ENCODE results near the gene TIMM10B.

Gene TIMM10B

GRCh38 chr11:6469599-6469998 is 11.7 kb upstream of the TIMM10B start:
- Histone ChIP-seq H3K4me1 (ENCODE audit: control insufficient read depth, insufficient read depth, low read length) (peaks cover 11% of the 10 kb centered on the region), H3K27me3 (ENCODE audit: control insufficient read depth, insufficient read depth, low read length, poor library complexity, severe bottlenecking) (no peaks in the 10 kb centered on the region), H3K36me3 (ENCODE audit: control insufficient read depth, insufficient read depth, low read length) (no peaks in the 10 kb centered on the region), H3K9me3 (ENCODE audit: control insufficient read depth, low read length) (no peaks in the 10 kb centered on the region), H3K27ac (ENCODE audit: insufficient read depth, low read depth, low read length, poor library complexity, severe bottlenecking) (no peak overlapping the region), H3K4me3 (ENCODE audit: insufficient read depth, low read depth, low read length) (no peak overlapping the region)
- WGBS, 2 experiments, result 91 to 96% methylated on average over 1 of the region's 1 CpG

GRCh38 chr11:6472934-6473333 is 8.4 kb upstream of the TIMM10B start:
- 8 to 30% methylated on average over 1 of the region's 1 CpG for WGBS, 2 experiments
- Histone ChIP-seq H3K9me3 (ENCODE audit: control insufficient read depth, low read length) (no peaks in the 10 kb centered on the region), H3K27me3 (ENCODE audit: control insufficient read depth, insufficient read depth, low read length, poor library complexity, severe bottlenecking) (no peaks in the 10 kb centered on the region), H3K36me3 (ENCODE audit: control insufficient read depth, insufficient read depth, low read length) (peaks cover 8% of the 10 kb centered on the region), H3K4me3 (ENCODE audit: insufficient read depth, low read depth, low read length) (peak overlapping the region; percentile 87), H3K4me1 (ENCODE audit: control insufficient read depth, insufficient read depth, low read length) (peaks cover 11% of the 10 kb centered on the region), H3K27ac (ENCODE audit: insufficient read depth, low read depth, low read length, poor library complexity, severe bottlenecking) (no peak overlapping the region)

- Histone ChIP-seq H3K9me3 (ENCODE audit: control insufficient read depth, low read length) (no peaks in the 10 kb centered on the region), H3K27me3 (ENCODE audit: control insufficient read depth, insufficient read depth, low read length, poor library complexity, severe bottlenecking) (no peaks in the 10 kb centered on the region), H3K4me3 (ENCODE audit: insufficient read depth, low read depth, low read length) (peak within 1 kb of the TSS; percentile 87), H3K4me1 (ENCODE audit: control insufficient read depth, insufficient read depth, low read length) (peaks cover 11% of the 10 kb centered on the region), H3K36me3 (ENCODE audit: control insufficient read depth, insufficient read depth, low read length) (peaks cover 16% of the 10 kb centered on the region), H3K27ac (ENCODE audit: insufficient read depth, low read depth, low read length, poor library complexity, severe bottlenecking) (peak within 1 kb of the TSS; percentile 86)
- 1% methylated on average over 87 of the region's 87 CpGs for WGBS, 2 experiments
Observed at GRCh38 chr11:6473451-6474412, 7.6 kb upstream of the TIMM10B start, which contains the start of gene TRIM3. Gene TRIM3 (minus strand): TSS chr11:6473941. CDS start chr11:6465695, 8,246 bp downstream.

- Histone ChIP-seq H3K9me3 (ENCODE audit: control insufficient read depth, low read length) (no peaks in the 10 kb centered on the region), H3K27me3 (ENCODE audit: control insufficient read depth, insufficient read depth, low read length, poor library complexity, severe bottlenecking) (no peaks in the 10 kb centered on the region), H3K4me1 (ENCODE audit: control insufficient read depth, insufficient read depth, low read length) (peaks cover 9% of the 10 kb centered on the region), H3K4me3 (ENCODE audit: insufficient read depth, low read depth, low read length) (peak overlapping the region; percentile 31), H3K36me3 (ENCODE audit: control insufficient read depth, insufficient read depth, low read length) (peaks cover 17% of the 10 kb centered on the region), H3K27ac (ENCODE audit: insufficient read depth, low read depth, low read length, poor library complexity, severe bottlenecking) (peak overlapping the region; percentile 86)
- WGBS, 2 experiments, result 25 to 45% methylated on average over 5 to 7 of the region's 7 CpGs
Observed at GRCh38 chr11:6474413-6474792, 6.9 kb upstream of the TIMM10B start.

GRCh38 chr11:6474806-6475500 is 6.3 kb upstream of the TIMM10B start:
- Histone ChIP-seq H3K27ac (ENCODE audit: insufficient read depth, low read depth, low read length, poor library complexity, severe bottlenecking) (no peak overlapping the region), H3K36me3 (ENCODE audit: control insufficient read depth, insufficient read depth, low read length) (peaks cover 17% of the 10 kb centered on the region), H3K4me1 (ENCODE audit: control insufficient read depth, insufficient read depth, low read length) (peaks cover 7% of the 10 kb centered on the region), H3K9me3 (ENCODE audit: control insufficient read depth, low read length) (no peaks in the 10 kb centered on the region), H3K27me3 (ENCODE audit: control insufficient read depth, insufficient read depth, low read length, poor library complexity, severe bottlenecking) (no peaks in the 10 kb centered on the region), H3K4me3 (ENCODE audit: insufficient read depth, low read depth, low read length) (no peak overlapping the region)
- WGBS, 2 experiments, result 88 to 89% methylated on average over 3 of the region's 3 CpGs

GRCh38 chr11:6475936-6476335 is 5.4 kb upstream of the TIMM10B start:
- peaks cover 17% of the 10 kb centered on the region for H3K36me3 ChIP-seq (ENCODE audit: control insufficient read depth, insufficient read depth, low read length)
- WGBS, 2 experiments, result 84 to 88% methylated on average over 5 of the region's 5 CpGs
- no peak overlapping the region for H3K27ac ChIP-seq (ENCODE audit: insufficient read depth, low read depth, low read length, poor library complexity, severe bottlenecking)
- no peaks in the 10 kb centered on the region for H3K27me3 ChIP-seq (ENCODE audit: control insufficient read depth, insufficient read depth, low read length, poor library complexity, severe bottlenecking)
- H3K4me1 ChIP-seq (ENCODE audit: control insufficient read depth, insufficient read depth, low read length), result peaks cover 14% of the 10 kb centered on the region
- H3K9me3 ChIP-seq (ENCODE audit: control insufficient read depth, low read length), result no peaks in the 10 kb centered on the region
- no peak overlapping the region for H3K4me3 ChIP-seq (ENCODE audit: insufficient read depth, low read depth, low read length)

GRCh38 chr11:6476571-6476970 is 4.7 kb upstream of the TIMM10B start:
- Histone ChIP-seq H3K4me1 (ENCODE audit: control insufficient read depth, insufficient read depth, low read length) (peaks cover 14% of the 10 kb centered on the region), H3K9me3 (ENCODE audit: control insufficient read depth, low read length) (no peaks in the 10 kb centered on the region), H3K27ac (ENCODE audit: insufficient read depth, low read depth, low read length, poor library complexity, severe bottlenecking) (no peak overlapping the region), H3K27me3 (ENCODE audit: control insufficient read depth, insufficient read depth, low read length, poor library complexity, severe bottlenecking) (no peaks in the 10 kb centered on the region), H3K4me3 (ENCODE audit: insufficient read depth, low read depth, low read length) (no peak overlapping the region), H3K36me3 (ENCODE audit: control insufficient read depth, insufficient read depth, low read length) (peaks cover 17% of the 10 kb centered on the region)
- 93 to 95% methylated on average over 4 of the region's 4 CpGs for WGBS, 2 experiments

- WGBS, 2 experiments, result 85 to 86% methylated on average over 9 of the region's 9 CpGs
- no peaks in the 10 kb centered on the region for H3K27me3 ChIP-seq (ENCODE audit: control insufficient read depth, insufficient read depth, low read length, poor library complexity, severe bottlenecking)
- peaks cover 11% of the 10 kb centered on the region for H3K4me1 ChIP-seq (ENCODE audit: control insufficient read depth, insufficient read depth, low read length)
- peak overlapping the region; percentile 97 for H3K4me3 ChIP-seq (ENCODE audit: insufficient read depth, low read depth, low read length)
- peak overlapping the region; percentile 76 for H3K27ac ChIP-seq (ENCODE audit: insufficient read depth, low read depth, low read length, poor library complexity, severe bottlenecking)
- no peaks in the 10 kb centered on the region for H3K9me3 ChIP-seq (ENCODE audit: control insufficient read depth, low read length)
- peaks cover 32% of the 10 kb centered on the region for H3K36me3 ChIP-seq (ENCODE audit: control insufficient read depth, insufficient read depth, low read length)
Observed at GRCh38 chr11:6480299-6480914, 894 bp upstream of the TIMM10B start.

- 30 to 31% methylated on average over 13 of the region's 13 CpGs for WGBS, 2 experiments
- Histone ChIP-seq H3K27me3 (ENCODE audit: control insufficient read depth, insufficient read depth, low read length, poor library complexity, severe bottlenecking) (no peaks in the 10 kb centered on the region), H3K27ac (ENCODE audit: insufficient read depth, low read depth, low read length, poor library complexity, severe bottlenecking) (peak overlapping the region; percentile 84), H3K4me3 (ENCODE audit: insufficient read depth, low read depth, low read length) (peak overlapping the region; percentile 97), H3K9me3 (ENCODE audit: control insufficient read depth, low read length) (no peaks in the 10 kb centered on the region), H3K4me1 (ENCODE audit: control insufficient read depth, insufficient read depth, low read length) (peaks cover 11% of the 10 kb centered on the region), H3K36me3 (ENCODE audit: control insufficient read depth, insufficient read depth, low read length) (peaks cover 42% of the 10 kb centered on the region)
Observed at GRCh38 chr11:6481924-6482275, 599 bp downstream of the TIMM10B start.

- 96% methylated on average over 4 of the region's 4 CpGs for WGBS, 2 experiments
- H3K9me3 ChIP-seq (ENCODE audit: control insufficient read depth, low read length), result no peaks in the 10 kb centered on the region
- H3K36me3 ChIP-seq (ENCODE audit: control insufficient read depth, insufficient read depth, low read length), result peaks cover 39% of the 10 kb centered on the region
- peak overlapping the region; percentile 97 for H3K4me3 ChIP-seq (ENCODE audit: insufficient read depth, low read depth, low read length)
- H3K27ac ChIP-seq (ENCODE audit: insufficient read depth, low read depth, low read length, poor library complexity, severe bottlenecking), result no peak overlapping the region
- H3K27me3 ChIP-seq (ENCODE audit: control insufficient read depth, insufficient read depth, low read length, poor library complexity, severe bottlenecking), result no peaks in the 10 kb centered on the region
- peaks cover 11% of the 10 kb centered on the region for H3K4me1 ChIP-seq (ENCODE audit: control insufficient read depth, insufficient read depth, low read length)
Observed at GRCh38 chr11:6482441-6482840, 1.1 kb downstream of the TIMM10B start.
